GM06990 (cell line): Measurements from ENCODE around the gene BARHL2.

ENCODE experiments used
- DNase-seq: peaks from one replicate; pipeline ENCODE4 v3.0.0-alpha.2; 2011; ENCODE audit not compliant: insufficient read length; ENCODE audit errors: extremely low read depth
- H3K27me3 ChIP-seq: replicated peaks from 2 replicates; pipeline ENCODE4 v1.6.0; 2011; ENCODE audit warnings: low read length; ENCODE audit not compliant: control insufficient read depth, insufficient read depth
- H3K36me3 ChIP-seq: 2 replicates; pipeline ENCODE4 v1.5.1; 2011; ENCODE audit warnings: low read length; ENCODE audit not compliant: control insufficient read depth, insufficient read depth
- H3K4me3 ChIP-seq: replicated peaks from 2 replicates; pipeline ENCODE4 v1.5.1; 2011; ENCODE audit warnings: low read depth, mild to moderate bottlenecking, control low read depth, low read length
- CTCF ChIP-seq: IDR thresholded peaks from 2 replicates; pipeline ENCODE4 v1.5.1; 2011; ENCODE audit warnings: low read length, control low read depth, mild to moderate bottlenecking, inconsistent platforms; ENCODE audit not compliant: insufficient read depth, poor library complexity, severe bottlenecking

The BARHL2 gene

GRCh38 chr1:90753556-90753955, 36.5 kb upstream of the BARHL2 start:
- H3K27me3 ChIP-seq: no peaks in the 10 kb centered on the region
- no peak for TF ChIP-seq CTCF

GRCh38 chr1:90748668-90749067, 31.6 kb upstream of the BARHL2 start:
- DNase-seq: no peak
- no peaks in the 10 kb centered on the region for H3K36me3 ChIP-seq
- no peak for TF ChIP-seq CTCF
- no peaks in the 10 kb centered on the region; the same call in 1 of the 2 replicates for H3K27me3 ChIP-seq
- H3K4me3 ChIP-seq: no peak overlapping the region

More at GRCh38 chr1:90753556-90753955, 36.5 kb upstream of the BARHL2 start:
- Histone ChIP-seq H3K36me3 (no peaks in the 10 kb centered on the region), H3K4me3 (no peak overlapping the region)
- no peak for DNase-seq

GRCh38 chr1:90746857-90747256, 29.8 kb upstream of the BARHL2 start:
- DNase-seq: no peak
- no peak for TF ChIP-seq CTCF
- no peak overlapping the region for H3K4me3 ChIP-seq
- H3K27me3 ChIP-seq: no peaks in the 10 kb centered on the region; the same call in 1 of the 2 replicates
- no peaks in the 10 kb centered on the region for H3K36me3 ChIP-seq

GRCh38 chr1:90745972-90746371, 28.9 kb upstream of the BARHL2 start:
- TF ChIP-seq CTCF: no peak
- Histone ChIP-seq H3K4me3 (no peak overlapping the region), H3K27me3 (no peaks in the 10 kb centered on the region; the same call in 1 of the 2 replicates), H3K36me3 (no peaks in the 10 kb centered on the region)
- DNase-seq: no peak

- Histone ChIP-seq H3K36me3 (no peaks in the 10 kb centered on the region), H3K4me3 (no peak overlapping the region), H3K27me3 (no peaks in the 10 kb centered on the region; the same call in 1 of the 2 replicates)
- no peak for DNase-seq
- TF ChIP-seq CTCF: no peak
Measured at GRCh38 chr1:90732136-90732535, 15.0 kb upstream of the BARHL2 start.

GRCh38 chr1:90731382-90732050, 14.4 kb upstream of the BARHL2 start:
- Histone ChIP-seq H3K4me3 (no peak overlapping the region), H3K27me3 (no peaks in the 10 kb centered on the region; the same call in 1 of the 2 replicates), H3K36me3 (no peaks in the 10 kb centered on the region)
- DNase-seq: no peak
- no peak for TF ChIP-seq CTCF
